Dendritic cell treated with granulocyte-macrophage colony-stimulating factor and Interleukin-4, amounts not matched to agents 40 ng/mL and 50 ng/mL, for 4 days (primary cell): ENCODE results near the gene SELENOP.
A peak's percentile ranks its signal among the peaks of the same experiment; 100 is the strongest.

Source experiments
- H3K27ac Mint-ChIP-seq: one replicate; pipeline ENCODE4 v1.8.0; 2022; ENCODE audit warnings: mild to moderate bottlenecking, mixed read lengths
- H3K27me3 Mint-ChIP-seq: one replicate; pipeline ENCODE4 v1.8.0; 2022; ENCODE audit warnings: mild to moderate bottlenecking, mixed read lengths
- H3K36me3 Mint-ChIP-seq: one replicate; pipeline ENCODE4 v1.8.0; 2022; ENCODE audit warnings: low read depth, mixed read lengths
- H3K4me1 Mint-ChIP-seq: one replicate; pipeline ENCODE4 v1.8.0; 2022; ENCODE audit warnings: low read depth, mixed read lengths
- H3K4me3 Mint-ChIP-seq: one replicate; pipeline ENCODE4 v1.8.0; 2022; ENCODE audit warnings: mild to moderate bottlenecking, moderate library complexity, mixed read lengths
- H3K9me3 Mint-ChIP-seq: one replicate; pipeline ENCODE4 v1.8.0; 2022; ENCODE audit warnings: mixed read lengths
- intact Hi-C: fragments of 100-400 bp; cut with micrococcal nuclease; formaldehyde crosslinking; loops from one replicate; pipeline ENCODE4 v1.15.0; 2022

Gene SELENOP

DNA sequence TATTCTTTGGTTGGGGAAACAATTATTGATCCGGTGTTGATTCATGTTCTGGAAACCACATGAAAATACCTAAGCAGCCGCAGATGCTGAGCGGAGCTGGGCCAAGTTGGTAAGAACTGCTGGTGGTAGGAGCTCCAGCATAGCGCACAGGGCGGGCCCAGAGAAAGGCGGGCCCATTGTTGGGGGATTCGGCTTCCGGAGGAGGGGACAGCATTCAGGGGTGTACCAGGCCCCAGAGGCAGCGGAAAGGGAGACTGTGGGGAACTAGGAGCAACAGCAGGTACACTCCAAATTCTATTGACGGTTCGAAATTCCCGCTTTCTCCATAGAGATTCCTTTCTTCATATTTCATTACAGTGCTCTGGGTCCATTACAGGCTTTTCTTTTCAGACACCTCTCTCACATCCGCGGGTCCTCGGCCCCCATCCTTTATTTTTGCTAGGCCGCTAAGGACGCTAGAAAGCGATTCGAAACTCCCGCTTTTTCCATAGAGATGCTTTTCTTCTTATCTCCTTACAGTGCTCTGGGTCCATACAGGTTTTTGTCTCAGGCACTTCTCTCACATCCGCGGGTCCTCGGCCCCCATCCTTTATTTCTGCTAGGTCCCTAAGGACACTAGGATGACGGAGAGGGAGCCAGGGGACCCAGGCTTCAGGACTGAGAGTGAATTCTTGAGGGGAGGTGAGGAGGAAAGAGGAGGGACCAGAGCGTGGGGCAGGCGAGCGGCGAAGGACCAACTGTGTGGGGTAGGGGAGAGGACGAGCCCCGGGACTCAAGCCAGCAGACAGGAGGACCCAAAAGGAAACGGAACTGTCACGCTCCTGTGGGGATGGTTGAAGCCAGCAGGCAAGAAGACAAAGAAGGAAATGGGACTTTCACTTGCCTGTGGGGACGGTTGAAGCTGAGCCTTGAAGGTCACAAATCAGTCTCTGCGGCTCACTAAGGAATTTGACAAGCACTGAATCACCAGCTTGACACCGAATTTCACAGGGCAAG lies 54.8 kb downstream of the SELENOP start, which contains the start of gene CCDC152:
Gene CCDC152, plus strand, starts transcription at position 213 of the 996 bp plus-strand sequence. CDS start 2,304 bp downstream, outside the sequence.
- no peaks in the 10 kb centered on the region for H3K36me3 Mint-ChIP-seq
- H3K27me3 Mint-ChIP-seq, result peaks cover 1% of the 10 kb centered on the region
- peaks cover 26% of the 10 kb centered on the region for H3K4me1 Mint-ChIP-seq
- no peaks in the 10 kb centered on the region for H3K9me3 Mint-ChIP-seq
- peak within 1 kb of the TSS; percentile 73 for H3K4me3 Mint-ChIP-seq
- peak within 1 kb of the TSS; percentile 8 for H3K27ac Mint-ChIP-seq
- intact Hi-C loops, result no loop called here

DNA sequence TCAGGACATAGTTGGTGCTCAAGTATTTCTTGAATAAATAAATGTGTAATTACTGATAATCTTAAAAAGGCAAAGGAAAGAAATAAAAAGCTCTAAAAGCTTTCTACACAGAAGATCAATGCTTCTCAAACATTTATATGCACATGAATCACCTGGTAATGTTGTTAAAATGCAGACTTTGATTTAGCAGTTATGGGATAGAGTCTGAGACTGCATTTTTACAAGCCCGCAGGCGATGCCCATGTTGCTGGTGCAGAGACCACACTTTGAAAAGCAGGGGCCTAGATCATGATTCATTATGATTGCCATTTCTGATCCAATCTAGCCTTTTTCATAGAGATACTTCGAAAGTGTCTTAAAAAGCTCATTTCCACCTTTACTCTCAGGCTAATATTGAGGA lies 58.6 kb downstream of the SELENOP start:
- Mint-ChIP-seq H3K27ac (no peak overlapping the region), H3K9me3 (no peaks in the 10 kb centered on the region), H3K27me3 (peaks cover 1% of the 10 kb centered on the region), H3K36me3 (no peaks in the 10 kb centered on the region), H3K4me3 (no peak overlapping the region), H3K4me1 (peaks cover 10% of the 10 kb centered on the region)
- intact Hi-C loops, result no loop called here

GRCh38 chr5:42751044-42751443 lies 60.6 kb downstream of the SELENOP start:
- intact Hi-C loops, result no loop called here
- Mint-ChIP-seq H3K27me3 (no peaks in the 10 kb centered on the region), H3K9me3 (no peaks in the 10 kb centered on the region), H3K36me3 (no peaks in the 10 kb centered on the region), H3K27ac (no peak overlapping the region), H3K4me3 (no peak overlapping the region), H3K4me1 (no peaks in the 10 kb centered on the region)

DNA sequence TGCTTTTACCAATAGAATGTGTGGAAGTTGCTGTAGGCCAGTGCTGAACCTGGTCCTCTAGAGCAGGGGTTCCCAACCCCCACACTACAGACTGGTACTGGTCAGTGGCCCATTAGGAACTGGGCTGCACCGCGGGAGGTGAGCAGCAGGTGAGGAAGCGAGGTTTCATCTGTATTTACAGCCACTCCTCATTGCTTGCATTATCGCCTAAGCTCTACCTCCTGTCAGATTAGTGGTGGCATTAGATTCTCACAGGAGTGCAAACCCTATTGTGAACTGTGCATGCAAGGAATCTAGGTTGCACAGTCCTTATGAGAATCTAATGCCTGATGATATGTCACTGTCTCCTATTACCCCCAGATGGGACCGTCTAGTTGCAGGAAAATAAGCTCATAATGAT lies 61.2 kb downstream of the SELENOP start:
- Mint-ChIP-seq H3K4me3 (no peak overlapping the region), H3K36me3 (no peaks in the 10 kb centered on the region), H3K4me1 (no peaks in the 10 kb centered on the region), H3K9me3 (no peaks in the 10 kb centered on the region), H3K27me3 (no peaks in the 10 kb centered on the region), H3K27ac (no peak overlapping the region)
- intact Hi-C loops, result no loop called here
